ENCODE data around the gene EIF2AK3.

DNA sequence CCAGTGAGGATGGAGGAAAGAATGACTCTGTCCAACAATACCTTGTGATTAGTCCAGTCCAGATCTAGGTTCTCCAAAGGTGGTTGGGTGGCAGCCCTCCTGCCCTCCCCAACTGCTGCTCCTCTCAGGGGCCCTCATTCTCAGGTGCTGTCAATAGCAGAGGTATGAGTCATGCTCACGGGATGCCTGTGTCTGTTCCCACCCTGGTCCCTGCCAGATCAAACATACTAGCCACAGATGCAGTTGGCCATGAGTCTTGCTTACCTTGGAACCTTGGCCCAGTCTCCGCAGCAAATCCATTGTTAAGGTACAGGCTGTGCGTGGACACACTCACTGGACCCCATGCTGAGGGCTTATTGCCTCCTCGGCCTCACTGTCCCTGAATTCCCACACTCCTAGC is 39.3 kb upstream of the EIF2AK3 start:
- TF ChIP-seq POLR2A (IDR thresholded peaks at IDR 0.05; ENCODE audit: low read depth, low read length) (no peak), FOS (IDR thresholded peaks at IDR 0.05; ENCODE audit: low read depth, low read length) (no peak), BHLHE40 (IDR thresholded peaks at IDR 0.05; ENCODE audit: low read depth, low read length) (no peak), SMC3 (IDR thresholded peaks at IDR 0.05; ENCODE audit: low read depth, low read length) (no peak), RAD21 (IDR thresholded peaks at IDR 0.05; ENCODE audit: low read length) (no peak), CHD1 (IDR thresholded peaks at IDR 0.05; ENCODE audit: low read depth, low read length) (no peak), MAFK (IDR thresholded peaks at IDR 0.05; ENCODE audit: low read depth, low read length) (no peak), CEBPB (IDR thresholded peaks at IDR 0.05; ENCODE audit: low read depth, low read length) (no peak), MXI1 (IDR thresholded peaks at IDR 0.05; ENCODE audit: borderline replicate concordance, low read depth, low read length) (no peak), RCOR1 (IDR thresholded peaks at IDR 0.05; ENCODE audit: insufficient replicate concordance, low read length) (no peak), RFX5 (IDR thresholded peaks at IDR 0.05; ENCODE audit: low read depth, low read length) (no peak)
- TF ChIP-seq, protein P1, sequence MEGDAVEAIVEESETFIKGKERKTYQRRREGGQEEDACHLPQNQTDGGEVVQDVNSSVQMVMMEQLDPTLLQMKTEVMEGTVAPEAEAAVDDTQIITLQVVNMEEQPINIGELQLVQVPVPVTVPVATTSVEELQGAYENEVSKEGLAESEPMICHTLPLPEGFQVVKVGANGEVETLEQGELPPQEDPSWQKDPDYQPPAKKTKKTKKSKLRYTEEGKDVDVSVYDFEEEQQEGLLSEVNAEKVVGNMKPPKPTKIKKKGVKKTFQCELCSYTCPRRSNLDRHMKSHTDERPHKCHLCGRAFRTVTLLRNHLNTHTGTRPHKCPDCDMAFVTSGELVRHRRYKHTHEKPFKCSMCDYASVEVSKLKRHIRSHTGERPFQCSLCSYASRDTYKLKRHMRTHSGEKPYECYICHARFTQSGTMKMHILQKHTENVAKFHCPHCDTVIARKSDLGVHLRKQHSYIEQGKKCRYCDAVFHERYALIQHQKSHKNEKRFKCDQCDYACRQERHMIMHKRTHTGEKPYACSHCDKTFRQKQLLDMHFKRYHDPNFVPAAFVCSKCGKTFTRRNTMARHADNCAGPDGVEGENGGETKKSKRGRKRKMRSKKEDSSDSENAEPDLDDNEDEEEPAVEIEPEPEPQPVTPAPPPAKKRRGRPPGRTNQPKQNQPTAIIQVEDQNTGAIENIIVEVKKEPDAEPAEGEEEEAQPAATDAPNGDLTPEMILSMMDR (conservative IDR thresholded peaks at IDR 0.05; ENCODE audit: low read depth, low read length) = no peak
- TF ChIP-seq, protein P2, sequence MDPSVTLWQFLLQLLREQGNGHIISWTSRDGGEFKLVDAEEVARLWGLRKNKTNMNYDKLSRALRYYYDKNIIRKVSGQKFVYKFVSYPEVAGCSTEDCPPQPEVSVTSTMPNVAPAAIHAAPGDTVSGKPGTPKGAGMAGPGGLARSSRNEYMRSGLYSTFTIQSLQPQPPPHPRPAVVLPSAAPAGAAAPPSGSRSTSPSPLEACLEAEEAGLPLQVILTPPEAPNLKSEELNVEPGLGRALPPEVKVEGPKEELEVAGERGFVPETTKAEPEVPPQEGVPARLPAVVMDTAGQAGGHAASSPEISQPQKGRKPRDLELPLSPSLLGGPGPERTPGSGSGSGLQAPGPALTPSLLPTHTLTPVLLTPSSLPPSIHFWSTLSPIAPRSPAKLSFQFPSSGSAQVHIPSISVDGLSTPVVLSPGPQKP (IDR thresholded peaks at IDR 0.05; ENCODE audit: borderline replicate concordance, low read depth, low read length) = no peak
- TF ChIP-seq, protein P3, sequence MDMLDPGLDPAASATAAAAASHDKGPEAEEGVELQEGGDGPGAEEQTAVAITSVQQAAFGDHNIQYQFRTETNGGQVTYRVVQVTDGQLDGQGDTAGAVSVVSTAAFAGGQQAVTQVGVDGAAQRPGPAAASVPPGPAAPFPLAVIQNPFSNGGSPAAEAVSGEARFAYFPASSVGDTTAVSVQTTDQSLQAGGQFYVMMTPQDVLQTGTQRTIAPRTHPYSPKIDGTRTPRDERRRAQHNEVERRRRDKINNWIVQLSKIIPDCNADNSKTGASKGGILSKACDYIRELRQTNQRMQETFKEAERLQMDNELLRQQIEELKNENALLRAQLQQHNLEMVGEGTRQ (IDR thresholded peaks at IDR 0.05; ENCODE audit: low read depth, low read length) = no peak
